NOMO-1 treated with dmso at 0.1 percent for 144 hours (cell line): ENCODE measurements around the gene PRRG1.
"Not testable (repeated sequence)": the region's sequence is repeated elsewhere in the genome, so short reads cannot be mapped to it uniquely, and the experiment has no call there.

Experiments
- DNase-seq: peaks from one replicate; lab custom pipeline; 2025; ENCODE audit not compliant: unreplicated experiment; lab: John Stamatoyannopoulos, UW

The PRRG1 gene

GRCh38 chrX:37371578-37371991 is 22.4 kb downstream of the PRRG1 start:
- no peak for DNase-seq

GRCh38 chrX:37378404-37378803 is 29.2 kb downstream of the PRRG1 start:
- DNase-seq, result no peak

GRCh38 chrX:37378830-37379229 is 29.7 kb downstream of the PRRG1 start:
- no peak for DNase-seq

GRCh38 chrX:37380256-37380655 is 31.1 kb downstream of the PRRG1 start:
- no peak for DNase-seq

- no peak for DNase-seq
Observed at GRCh38 chrX:37380924-37381323, 31.8 kb downstream of the PRRG1 start.

GRCh38 chrX:37383313-37383712 is 34.1 kb downstream of the PRRG1 start:
- DNase-seq, result no peak

- no peak for DNase-seq
Observed at GRCh38 chrX:37388413-37388812, 39.2 kb downstream of the PRRG1 start.

GRCh38 chrX:37405956-37406355 is 56.8 kb downstream of the PRRG1 start:
- no peak for DNase-seq

- no peak for DNase-seq
Observed at GRCh38 chrX:37407736-37408135, 58.6 kb downstream of the PRRG1 start.

- no peak for DNase-seq
Observed at GRCh38 chrX:37409278-37409677, 60.1 kb downstream of the PRRG1 start.

- DNase-seq, result no peak
Observed at GRCh38 chrX:37420185-37420584, 71.0 kb downstream of the PRRG1 start.

GRCh38 chrX:37420756-37421155 is 71.6 kb downstream of the PRRG1 start:
- DNase-seq, result no peak

GRCh38 chrX:37424000-37424429 is 74.9 kb downstream of the PRRG1 start:
- DNase-seq, result no peak

- no peak for DNase-seq
Observed at GRCh38 chrX:37425370-37425769, 76.2 kb downstream of the PRRG1 start.

- not testable (repeated sequence) for DNase-seq
Observed at GRCh38 chrX:37428962-37429361, 79.8 kb downstream of the PRRG1 start.

- no peak for DNase-seq
Observed at GRCh38 chrX:37434362-37434761, 85.2 kb downstream of the PRRG1 start.

- no peak for DNase-seq
Observed at GRCh38 chrX:37437160-37437559, 88.0 kb downstream of the PRRG1 start.

GRCh38 chrX:37441377-37441776 is 92.2 kb downstream of the PRRG1 start:
- no peak for DNase-seq

- DNase-seq, result no peak
Observed at GRCh38 chrX:37445182-37445581, 96.0 kb downstream of the PRRG1 start.

- no peak for DNase-seq
Observed at GRCh38 chrX:37453821-37454220, 104.7 kb downstream of the PRRG1 start.

- no peak for DNase-seq
Observed at GRCh38 chrX:37454537-37455285, 105.5 kb downstream of the PRRG1 start.

GRCh38 chrX:37455381-37455780 is 106.2 kb downstream of the PRRG1 start:
- DNase-seq, result no peak

- DNase-seq, result not testable (repeated sequence)
Observed at GRCh38 chrX:37460285-37460684, 111.1 kb downstream of the PRRG1 start.
